HG02678 (cell line): Measurements from ENCODE around the gene CFAP52.
"Not testable (repeated sequence)": the region's sequence is repeated elsewhere in the genome, so short reads cannot be mapped to it uniquely, and the experiment has no call there.

Experiments used
- ATAC-seq: cut with Tn5 transposase; IDR thresholded peaks from one replicate; pipeline ENCODE4 v1.9.1; 2021; ENCODE audit warnings: mild to moderate bottlenecking, moderate library complexity; ENCODE audit not compliant: unreplicated experiment

CFAP52 gene, protein sequence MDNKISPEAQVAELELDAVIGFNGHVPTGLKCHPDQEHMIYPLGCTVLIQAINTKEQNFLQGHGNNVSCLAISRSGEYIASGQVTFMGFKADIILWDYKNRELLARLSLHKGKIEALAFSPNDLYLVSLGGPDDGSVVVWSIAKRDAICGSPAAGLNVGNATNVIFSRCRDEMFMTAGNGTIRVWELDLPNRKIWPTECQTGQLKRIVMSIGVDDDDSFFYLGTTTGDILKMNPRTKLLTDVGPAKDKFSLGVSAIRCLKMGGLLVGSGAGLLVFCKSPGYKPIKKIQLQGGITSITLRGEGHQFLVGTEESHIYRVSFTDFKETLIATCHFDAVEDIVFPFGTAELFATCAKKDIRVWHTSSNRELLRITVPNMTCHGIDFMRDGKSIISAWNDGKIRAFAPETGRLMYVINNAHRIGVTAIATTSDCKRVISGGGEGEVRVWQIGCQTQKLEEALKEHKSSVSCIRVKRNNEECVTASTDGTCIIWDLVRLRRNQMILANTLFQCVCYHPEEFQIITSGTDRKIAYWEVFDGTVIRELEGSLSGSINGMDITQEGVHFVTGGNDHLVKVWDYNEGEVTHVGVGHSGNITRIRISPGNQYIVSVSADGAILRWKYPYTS

DNA sequence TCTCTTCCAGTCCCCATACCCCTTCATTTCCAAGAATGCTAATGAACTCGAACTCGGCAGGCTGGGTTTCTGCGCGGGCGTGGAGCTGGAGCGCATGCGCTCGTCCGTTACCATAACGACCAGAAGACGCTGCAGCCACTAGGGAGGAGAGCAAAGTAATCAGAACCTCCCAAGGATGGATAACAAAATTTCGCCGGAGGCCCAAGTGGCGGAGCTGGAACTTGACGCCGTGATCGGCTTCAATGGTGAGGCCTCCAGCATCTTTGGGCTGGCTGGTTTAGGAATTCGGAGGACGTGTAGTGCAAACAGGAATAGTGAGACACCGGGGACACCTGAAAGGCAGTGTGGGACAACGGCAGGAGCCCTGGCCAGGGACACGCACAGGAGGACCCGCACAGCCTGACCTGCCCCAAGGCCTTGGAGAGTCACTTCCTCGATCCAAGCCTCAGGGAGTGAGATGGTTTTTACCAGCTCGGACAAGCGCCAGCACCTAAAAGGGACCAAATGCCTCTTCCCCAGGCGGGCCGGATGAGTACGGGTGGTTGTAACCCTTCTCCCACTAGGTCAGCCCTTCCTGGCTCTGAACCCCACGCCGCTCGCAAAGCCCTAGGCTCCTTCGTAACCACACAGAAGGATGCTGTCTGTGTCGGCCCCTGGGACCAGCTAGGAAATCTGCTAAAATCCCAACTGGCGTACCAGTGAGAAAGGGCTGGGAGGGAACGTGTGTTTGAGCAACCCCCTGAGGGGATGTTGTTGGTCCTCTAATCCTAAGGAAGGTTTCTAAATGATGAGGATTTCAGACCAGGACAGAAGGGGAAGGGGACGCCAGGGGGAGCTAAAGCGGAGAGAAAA is at the start of gene CFAP52:
CFAP52 (plus strand) TSS at position 122 of the 852 bp plus-strand sequence; CDS start at position 176, 54 bp downstream.
- no peak for ATAC-seq

DNA sequence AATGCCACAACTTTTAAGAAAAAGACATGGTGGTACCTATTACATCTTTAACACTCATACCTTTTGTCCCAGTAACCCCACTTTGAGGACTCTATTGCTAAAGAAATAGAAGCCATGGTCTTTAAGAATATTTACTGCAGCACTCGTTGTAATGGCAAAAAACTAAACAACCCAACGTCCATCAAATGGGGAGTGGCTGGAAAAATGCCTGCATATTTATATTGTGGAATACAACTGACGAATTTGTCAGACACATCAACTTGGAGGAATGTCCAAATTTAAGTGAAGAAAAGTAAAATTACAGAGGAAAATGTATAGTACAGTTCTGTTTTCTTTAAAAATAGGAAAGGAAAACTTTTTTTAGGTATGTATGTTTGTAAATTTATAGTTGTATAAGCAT is 48.7 kb upstream of the CFAP52 start:
- no peak for ATAC-seq

DNA sequence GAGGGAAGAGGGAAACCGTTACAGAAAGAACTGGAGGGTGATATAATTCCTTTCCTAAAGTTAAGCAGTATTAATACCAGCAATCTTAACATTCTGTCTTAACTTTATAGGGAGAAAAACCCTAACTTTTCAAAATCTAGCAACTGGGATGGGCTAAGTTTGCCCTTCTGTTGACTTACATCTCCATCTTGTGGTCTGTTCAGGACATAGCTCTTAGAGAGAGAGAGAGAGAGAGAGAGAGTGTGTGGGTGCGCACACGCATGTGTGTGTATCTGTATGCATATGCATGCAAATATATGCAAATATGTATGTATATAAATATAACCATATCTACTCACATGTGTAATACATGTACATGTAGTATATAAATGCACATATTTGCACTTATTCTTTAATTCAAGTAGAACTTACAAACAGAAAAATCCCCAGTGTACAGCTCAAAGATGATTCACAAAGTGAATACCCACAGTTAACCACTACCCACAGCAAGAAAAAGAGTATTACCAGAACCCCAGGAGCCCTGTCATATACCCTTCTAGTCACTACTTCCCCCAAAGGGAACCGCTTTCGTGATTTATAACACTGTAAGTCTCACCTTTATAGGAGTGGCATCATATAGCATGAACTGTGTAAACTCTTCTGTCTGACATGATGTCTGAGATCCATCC is 47.3 kb upstream of the CFAP52 start:
- ATAC-seq = no peak

DNA sequence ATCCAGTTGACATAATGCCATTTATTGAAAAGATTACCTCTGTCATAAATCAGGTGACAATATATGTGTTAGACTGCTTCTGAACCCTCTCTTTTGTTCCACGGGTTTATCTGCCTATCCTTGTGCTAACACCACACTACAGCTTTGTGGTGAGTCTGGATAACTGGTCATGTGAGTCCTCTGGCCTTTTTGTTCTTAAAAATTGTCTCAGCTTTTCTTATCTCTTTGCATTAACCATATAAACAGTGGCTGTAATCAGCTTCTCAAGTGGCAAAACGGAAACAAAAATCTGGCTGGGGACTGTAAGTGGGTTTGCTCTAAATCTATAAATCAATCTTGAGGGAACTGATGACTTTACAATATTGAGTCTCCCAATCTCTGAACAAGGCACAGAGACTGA is 45.4 kb upstream of the CFAP52 start:
- no peak for ATAC-seq

DNA sequence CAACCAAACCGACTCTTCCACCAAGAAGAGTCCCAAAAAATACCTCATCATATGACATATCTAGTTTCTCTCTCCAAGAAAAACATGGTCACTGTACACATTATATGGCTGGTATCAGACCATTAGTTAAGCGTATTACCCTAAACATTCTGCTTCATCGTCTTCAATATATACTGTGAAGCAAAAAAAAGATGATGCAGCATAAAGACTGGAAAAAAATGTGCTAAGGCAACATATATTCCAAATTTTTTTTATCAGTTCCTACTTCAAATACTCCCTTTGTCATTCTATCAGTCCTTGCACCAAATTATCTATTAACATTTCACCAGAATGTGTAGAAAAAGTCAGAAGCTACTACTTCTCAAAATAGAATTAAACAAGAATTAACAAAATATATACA is 43.7 kb upstream of the CFAP52 start:
- ATAC-seq = no peak

DNA sequence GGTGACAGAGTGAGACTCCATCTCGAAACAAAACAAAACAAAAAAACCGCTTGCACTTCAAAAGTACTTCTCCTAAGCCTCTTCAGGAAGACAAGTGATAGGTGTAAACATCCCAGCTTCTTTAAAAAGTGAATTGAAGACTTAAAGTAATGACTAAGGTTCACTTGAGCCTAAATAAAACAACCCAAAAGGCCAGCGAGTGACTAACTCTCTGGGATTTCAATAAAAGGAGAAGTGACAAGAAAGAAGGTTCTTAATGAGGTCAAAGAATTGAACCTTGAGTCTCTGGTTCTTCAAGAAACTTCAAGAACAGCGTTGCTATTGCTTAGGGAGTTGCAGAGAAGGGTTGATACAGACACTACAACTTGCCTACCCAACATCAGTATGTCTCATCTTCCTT is 43.0 kb upstream of the CFAP52 start:
- no peak for ATAC-seq

DNA sequence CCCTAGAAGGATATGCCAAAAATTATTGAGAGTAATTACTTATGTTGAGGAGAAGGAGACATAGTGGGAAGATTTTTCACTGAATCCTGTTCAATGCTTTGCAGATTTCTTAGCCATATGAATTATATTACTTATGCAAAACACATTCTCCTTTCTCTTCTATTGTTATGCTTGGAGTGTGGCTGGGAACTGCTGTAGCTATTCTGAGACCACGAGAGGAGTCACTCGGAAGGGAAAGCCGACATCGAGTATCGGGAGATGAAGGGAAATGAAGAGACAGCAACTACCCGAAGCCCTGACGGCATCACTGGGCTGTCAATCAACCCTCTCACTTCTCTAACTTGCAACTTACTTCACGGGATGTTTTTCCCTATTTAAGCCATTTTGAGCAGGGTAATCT is 40.4 kb upstream of the CFAP52 start:
- ATAC-seq = no peak

DNA sequence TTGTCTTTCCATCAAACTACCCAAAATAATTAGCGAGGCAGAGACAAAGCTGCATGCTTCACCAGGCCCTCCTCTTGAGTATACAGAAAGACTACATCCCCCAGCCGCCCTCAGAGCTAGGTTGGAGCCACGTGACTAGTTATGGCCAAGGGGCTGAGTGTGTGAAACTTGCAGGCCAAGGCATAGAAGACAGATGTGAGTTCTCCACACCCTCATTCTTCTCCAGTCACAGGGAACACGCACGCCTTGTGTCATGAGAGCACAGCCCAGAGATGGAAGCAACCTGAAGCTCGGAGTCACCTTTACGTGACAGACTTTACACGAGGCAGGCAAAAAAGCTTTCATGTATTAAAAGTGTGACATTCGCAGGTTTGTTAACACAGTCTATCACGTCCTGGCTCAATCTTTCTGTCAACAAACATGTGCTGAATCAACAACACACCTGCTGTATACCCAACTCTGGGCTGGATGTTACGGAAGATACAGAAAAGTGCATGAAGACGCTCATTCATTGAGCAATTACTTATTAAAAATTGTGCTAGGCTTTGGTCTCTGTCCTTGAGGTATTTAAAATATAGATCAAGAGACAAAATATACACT is 39.2 kb upstream of the CFAP52 start:
- no peak for ATAC-seq

DNA sequence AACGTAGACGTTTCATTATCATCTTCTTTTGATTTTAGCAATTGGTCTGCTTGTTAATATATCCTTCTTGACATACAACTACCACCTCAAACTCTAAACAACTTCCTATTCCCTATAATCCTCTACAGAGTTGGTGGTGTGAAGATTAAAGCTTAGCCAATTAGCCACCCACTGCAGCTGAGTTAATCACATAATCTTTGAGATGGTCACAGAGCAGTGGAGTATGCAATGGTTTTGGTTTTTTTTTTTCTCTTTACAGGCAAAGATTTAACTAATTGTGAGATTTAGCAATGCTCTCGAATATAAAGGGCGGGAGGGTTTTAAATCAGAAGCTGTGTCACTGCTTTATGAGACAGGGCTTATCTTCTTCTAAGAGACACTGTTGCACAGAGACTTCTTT is 37.8 kb upstream of the CFAP52 start:
- no peak for ATAC-seq

DNA sequence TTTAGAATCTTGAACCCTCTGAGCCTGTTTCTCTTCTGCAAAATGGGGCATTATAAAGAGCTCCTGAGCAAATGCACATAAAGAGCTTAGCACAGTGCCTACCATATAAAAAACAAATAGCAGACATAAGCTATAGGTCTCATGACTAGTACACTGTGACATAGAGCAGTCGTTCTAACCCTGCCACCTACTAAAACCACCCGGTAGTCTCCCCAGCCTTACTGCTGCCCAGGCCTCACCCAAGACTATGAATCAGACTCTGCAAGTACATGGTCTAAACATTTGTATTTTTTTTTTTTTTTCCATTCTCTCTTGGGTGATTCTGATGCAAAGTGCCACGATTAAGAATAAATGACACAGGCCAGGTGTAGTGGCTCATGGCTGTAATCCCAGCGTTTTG is 34.7 kb upstream of the CFAP52 start:
- no peak for ATAC-seq

DNA sequence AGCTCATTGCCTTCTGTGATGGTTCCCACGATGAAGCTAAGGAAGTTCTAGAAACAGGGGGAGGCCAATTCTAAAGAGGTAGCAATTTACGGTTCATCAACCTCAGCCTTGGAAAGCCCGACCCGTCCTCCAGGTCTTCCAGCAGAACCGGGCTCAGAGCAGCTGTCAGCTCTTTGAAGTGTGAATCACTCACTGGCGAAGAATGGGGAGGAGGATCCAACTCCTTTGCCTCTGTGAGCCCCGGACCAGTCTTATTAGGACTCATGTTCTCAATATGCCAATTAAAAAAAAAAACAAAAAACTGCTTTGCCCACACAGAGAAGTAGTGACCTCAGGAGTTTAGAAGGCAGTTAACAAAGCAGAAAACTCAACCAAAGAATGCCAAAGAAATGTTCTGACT is 32.2 kb upstream of the CFAP52 start:
- ATAC-seq = no peak

DNA sequence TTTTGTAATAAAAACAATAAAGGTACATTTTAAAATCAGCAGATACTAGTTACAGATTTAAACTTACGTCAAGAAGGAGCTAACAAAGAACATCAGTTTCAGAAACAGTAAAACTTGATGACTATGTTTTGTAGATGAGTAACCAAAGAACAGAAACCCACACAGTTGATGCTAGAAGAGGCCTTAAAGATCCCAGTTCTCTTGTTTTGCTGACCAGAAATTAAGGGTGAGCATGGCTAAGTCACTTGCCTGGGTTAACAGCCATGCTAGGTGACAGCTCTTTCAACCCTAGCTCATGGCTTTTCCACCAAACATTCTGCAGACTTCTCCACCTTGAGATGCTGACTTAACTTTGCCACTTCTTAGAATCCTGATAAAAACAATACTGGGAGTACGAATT is 27.2 kb upstream of the CFAP52 start:
- no peak for ATAC-seq

DNA sequence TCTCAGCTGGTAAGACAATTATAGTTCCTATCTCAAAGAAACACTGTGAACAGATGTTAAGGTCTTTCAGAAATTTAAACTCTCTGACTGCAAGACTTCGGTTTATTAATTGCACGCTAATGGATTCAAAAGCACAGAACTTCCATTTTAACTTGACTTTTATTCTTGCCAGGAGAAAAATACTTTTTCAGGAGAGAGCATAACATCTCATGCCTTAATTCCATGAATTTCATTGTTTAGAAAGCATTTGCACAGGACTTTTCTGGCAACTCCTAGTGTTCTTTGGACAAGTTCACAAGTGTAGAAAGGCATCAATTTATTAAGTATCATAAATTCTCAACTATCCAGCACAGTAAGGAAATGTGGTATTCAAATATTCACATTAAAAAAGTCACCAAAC is 23.3 kb upstream of the CFAP52 start:
- no peak for ATAC-seq

DNA sequence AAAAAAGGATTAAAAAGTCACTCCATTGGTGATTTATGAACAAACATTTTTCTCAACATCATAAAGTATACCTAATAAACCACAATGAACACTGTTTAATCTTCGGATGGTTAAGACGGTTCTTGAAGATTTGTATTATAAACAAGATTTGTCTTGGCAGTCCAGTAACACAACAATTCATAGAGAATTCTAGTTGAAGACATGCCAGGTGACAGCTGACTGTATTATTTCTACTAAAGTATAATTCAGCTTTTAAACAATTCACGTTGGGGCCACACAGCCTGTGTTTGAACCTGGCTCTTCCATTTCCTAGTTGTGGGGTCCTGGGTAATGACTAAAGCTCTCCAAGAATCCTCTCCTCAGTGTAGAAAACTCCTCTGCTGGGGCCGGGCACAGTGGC is 22.8 kb upstream of the CFAP52 start:
- no peak for ATAC-seq

DNA sequence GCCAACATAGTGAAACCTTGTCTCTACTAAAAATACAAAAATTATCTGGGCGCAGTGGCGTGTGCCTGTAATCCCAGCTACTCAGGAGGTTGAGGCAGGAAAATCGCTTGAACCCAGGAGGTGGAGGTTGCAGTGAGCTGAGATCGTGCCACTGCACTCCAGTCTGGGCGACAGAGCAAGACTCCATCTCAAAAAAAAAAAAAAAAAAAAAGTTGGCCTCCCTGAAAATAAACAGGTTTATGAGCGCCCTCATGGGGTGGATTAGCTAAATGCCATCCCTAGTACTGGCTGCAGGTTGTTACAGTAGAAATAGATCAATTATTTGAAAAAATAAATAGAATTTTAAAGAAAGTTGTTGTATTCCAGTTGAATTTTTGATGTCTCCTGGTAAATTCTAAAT is 21.7 kb upstream of the CFAP52 start:
- ATAC-seq = not testable (repeated sequence)

DNA sequence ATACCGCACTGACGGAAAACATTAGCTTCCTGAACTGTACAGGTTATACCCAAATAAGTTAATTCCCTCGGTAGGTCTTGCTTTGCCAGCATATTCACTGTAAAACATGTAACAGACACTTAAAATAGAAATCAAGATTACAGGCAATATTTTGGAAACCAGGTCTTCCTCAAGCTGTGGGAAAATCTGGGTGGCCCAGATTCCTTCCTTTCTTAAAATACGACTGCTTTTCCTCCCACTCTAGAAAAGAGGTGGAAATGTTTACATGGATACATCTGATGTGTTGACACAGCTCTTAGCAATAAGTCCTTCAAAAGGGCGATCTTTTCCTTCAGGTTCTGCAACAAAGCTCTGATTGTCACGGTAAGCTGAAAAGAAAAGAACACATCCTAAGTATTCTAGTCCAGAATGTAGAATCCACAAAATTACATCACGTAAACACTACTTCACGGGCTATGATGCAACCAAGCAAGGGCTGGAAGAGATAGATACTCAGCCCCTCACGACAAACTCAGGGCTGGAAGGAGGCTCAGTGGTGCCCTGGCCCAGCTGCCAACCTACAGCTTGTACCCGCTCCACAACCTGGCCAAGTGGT is 19.2 kb upstream of the CFAP52 start:
- no peak for ATAC-seq

DNA sequence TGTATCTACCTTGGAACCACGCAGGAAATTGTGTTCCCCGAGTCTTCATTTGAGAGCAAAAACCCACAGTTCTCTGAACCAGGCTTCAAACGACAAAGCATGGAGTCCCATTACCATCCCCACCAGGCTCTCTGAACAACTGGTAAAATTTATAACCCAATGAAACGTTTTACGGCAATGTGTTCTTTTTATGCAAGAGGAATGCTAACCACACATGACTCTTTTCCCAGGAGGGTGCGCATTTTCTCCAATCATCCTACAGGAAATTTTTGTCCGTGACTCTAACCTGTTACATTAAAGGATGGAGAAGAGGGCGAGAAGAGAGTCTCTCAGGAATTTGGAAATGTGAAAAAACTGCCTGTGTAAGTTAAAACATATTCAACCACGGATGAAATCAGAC is 18.6 kb upstream of the CFAP52 start:
- no peak for ATAC-seq

DNA sequence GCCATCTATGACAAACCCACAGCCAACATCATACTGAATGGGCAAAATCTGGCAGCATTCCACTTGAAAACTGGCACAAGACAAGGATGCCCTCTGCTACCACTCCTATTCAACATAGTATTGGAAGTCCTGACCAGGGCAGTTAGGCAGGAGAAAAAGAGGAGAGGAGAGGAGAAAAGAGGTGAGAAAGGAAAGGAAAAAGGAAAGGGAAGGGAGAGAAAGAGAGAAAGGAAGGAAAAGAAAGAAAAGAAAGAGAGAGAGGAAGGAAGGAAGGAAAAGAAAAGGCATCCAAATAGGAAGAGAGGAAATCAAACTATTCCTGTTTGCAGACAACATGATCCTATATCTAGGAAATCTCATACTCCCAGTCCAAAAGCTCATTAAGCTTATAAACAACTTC is 12.3 kb upstream of the CFAP52 start:
- no peak for ATAC-seq

DNA sequence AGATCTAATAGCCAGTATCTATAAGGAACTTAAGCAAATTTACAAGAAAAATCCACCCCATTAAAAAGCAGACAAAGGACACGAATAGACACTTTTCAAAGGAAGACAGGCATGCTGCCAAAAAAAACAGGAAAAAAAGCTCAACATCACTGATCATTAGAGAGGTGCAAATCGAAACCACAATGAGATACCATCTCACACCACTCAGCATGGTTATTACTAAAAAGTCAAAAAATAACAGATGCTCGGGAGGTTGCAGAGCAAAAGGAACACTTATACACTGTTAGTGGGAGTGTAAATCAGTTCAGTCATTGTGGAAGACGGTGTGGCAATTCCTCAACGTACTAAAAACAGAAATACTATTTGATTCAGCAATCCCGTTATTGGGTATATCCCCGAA is 10.4 kb upstream of the CFAP52 start:
- no peak for ATAC-seq

DNA sequence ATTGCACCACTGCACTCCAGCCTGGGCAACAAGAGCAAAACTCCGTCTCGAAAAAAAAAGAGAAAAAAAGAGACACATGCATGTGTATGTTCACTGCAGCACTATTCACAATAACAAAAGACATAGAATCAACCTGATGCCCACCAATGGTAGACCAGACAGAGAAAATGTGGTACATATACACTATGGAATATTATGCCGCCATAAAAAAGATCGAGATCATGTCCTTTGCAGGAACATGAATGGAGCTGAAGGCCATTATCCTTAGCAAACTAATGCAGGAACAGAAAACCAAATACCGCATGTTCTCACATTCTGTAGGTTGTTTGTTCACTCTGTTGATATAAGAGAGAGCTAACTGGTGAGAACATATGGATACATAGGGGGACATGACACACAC is 9.7 kb upstream of the CFAP52 start:
- ATAC-seq = not testable (repeated sequence)
